ENCODE measurements around the gene HMGCS2.

Gene HMGCS2

GRCh38 chr1:119702384-119702783 lies 66.3 kb downstream of the HMGCS2 start:
- no peak for DNase-seq (ENCODE audit: low read depth)
- TF ChIP-seq CTCF (IDR thresholded peaks at IDR 0.05; ENCODE audit: control insufficient read depth, extremely low read depth, insufficient read depth), result no peak
- no peak overlapping the region for H3K4me3 ChIP-seq (ENCODE audit: low read depth, low read length)

GRCh38 chr1:119701659-119702058 lies 67.0 kb downstream of the HMGCS2 start:
- no peak overlapping the region for H3K4me3 ChIP-seq (ENCODE audit: low read depth, low read length)
- DNase-seq (ENCODE audit: low read depth), result no peak
- TF ChIP-seq CTCF (IDR thresholded peaks at IDR 0.05; ENCODE audit: control insufficient read depth, extremely low read depth, insufficient read depth), result no peak

DNA sequence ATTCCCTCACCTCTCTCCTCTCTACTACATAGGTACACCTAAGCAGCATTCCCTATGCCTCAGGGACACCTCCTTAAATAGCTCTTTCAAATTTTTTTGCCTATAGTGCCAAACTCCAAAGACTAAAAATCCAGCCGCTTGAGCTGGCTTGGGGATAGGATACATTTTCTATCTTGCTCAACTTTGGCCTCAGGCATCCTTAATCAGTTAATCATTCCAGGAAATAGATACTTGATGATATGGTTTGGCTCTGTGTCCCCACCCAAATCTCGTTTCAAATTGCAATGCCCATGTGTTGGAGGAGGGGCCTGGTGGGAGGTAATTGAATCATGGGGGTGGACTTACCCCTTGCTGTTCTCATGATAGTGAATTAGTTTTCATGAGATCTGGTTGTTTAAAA lies 68.4 kb downstream of the HMGCS2 start:
- no peak for TF ChIP-seq CTCF (IDR thresholded peaks at IDR 0.05; ENCODE audit: control insufficient read depth, extremely low read depth, insufficient read depth)
- no peak for DNase-seq (ENCODE audit: low read depth)

More for the DNA sequence above, 68.4 kb downstream of the HMGCS2 start:
- H3K4me3 ChIP-seq (ENCODE audit: low read depth, low read length), result no peak overlapping the region
